Epithelial cell of esophagus (primary cell): ENCODE results near the gene LPAR5.
"Not testable (repeated sequence)": the region's sequence is repeated elsewhere in the genome, so short reads cannot be mapped to it uniquely, and the experiment has no call there.

ENCODE experiments used
- DNase-seq: peaks from one replicate; pipeline ENCODE4 v3.0.0; 2010; ENCODE audit warnings: low read depth
- H3K4me3 ChIP-seq: 2 replicates; pipeline ENCODE4 v1.5.1; 2011; ENCODE audit warnings: mild to moderate bottlenecking, low read length, control low read depth
- CTCF ChIP-seq: IDR thresholded peaks from 2 replicates; pipeline ENCODE4 v1.5.1; 2011; ENCODE audit warnings: low read depth, mild to moderate bottlenecking, low read length, control low read depth, inconsistent platforms; ENCODE audit not compliant: insufficient read depth; ENCODE audit errors: missing control alignments

Gene LPAR5

DNA sequence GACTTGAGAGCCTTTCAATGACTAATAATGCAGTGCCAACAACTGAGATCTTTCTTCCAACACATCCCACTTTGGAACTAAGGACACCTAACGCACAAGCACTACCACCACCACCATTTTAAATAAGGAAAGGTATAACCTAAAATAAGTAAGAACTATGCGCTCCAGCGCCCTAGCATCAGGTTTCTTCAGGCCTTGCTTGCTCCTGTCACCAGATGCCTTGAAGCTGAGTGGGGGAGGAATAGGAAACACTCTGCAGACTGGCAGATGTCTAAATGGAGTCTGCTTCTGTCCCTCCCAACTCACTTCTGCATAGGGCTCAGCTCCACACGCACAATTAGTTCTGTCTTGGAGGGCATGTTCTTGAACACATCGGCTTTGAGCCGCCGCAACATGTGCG, 43.7 kb downstream of the LPAR5 start:
- TF ChIP-seq CTCF = no peak
- H3K4me3 ChIP-seq = no peak overlapping the region
- DNase-seq = no peak

- DNase-seq, H3K4me3 ChIP-seq: not testable (repeated sequence)
Measured at GRCh38 chr12:6586569-6586968, 49.2 kb downstream of the LPAR5 start.

- H3K4me3 ChIP-seq = no peak overlapping the region
- no peak for TF ChIP-seq CTCF
- DNase-seq = no peak
Measured at GRCh38 chr12:6584293-6584692, 51.5 kb downstream of the LPAR5 start.

GRCh38 chr12:6582959-6583358, 52.8 kb downstream of the LPAR5 start:
- TF ChIP-seq CTCF = no peak

GRCh38 chr12:6582196-6582595, 53.6 kb downstream of the LPAR5 start:
- no peak overlapping the region for H3K4me3 ChIP-seq
- DNase-seq = no peak
- TF ChIP-seq CTCF = no peak

More at GRCh38 chr12:6582959-6583358, 52.8 kb downstream of the LPAR5 start:
- no peak overlapping the region for H3K4me3 ChIP-seq
- DNase-seq = no peak

DNA sequence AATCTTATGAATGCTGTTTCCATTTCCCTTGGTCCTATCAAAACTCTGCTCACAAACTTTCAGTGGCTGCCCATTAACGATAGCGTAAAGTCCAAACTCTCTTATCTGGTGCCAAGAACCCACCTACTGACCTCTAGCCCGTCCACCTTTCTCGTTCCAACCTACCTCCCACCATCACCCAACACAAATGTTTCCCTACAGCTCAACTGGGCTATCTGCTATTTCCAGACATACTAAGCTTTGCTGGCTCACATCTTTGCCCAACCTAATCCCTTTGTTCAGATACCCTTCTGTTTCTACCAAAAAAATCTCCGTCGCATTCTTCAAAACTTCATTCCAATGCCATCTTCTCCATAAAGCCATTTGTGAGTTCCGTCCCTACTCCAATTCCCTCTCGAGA, 60.1 kb downstream of the LPAR5 start:
- no peak overlapping the region for H3K4me3 ChIP-seq
- no peak for TF ChIP-seq CTCF
- no peak for DNase-seq

DNA sequence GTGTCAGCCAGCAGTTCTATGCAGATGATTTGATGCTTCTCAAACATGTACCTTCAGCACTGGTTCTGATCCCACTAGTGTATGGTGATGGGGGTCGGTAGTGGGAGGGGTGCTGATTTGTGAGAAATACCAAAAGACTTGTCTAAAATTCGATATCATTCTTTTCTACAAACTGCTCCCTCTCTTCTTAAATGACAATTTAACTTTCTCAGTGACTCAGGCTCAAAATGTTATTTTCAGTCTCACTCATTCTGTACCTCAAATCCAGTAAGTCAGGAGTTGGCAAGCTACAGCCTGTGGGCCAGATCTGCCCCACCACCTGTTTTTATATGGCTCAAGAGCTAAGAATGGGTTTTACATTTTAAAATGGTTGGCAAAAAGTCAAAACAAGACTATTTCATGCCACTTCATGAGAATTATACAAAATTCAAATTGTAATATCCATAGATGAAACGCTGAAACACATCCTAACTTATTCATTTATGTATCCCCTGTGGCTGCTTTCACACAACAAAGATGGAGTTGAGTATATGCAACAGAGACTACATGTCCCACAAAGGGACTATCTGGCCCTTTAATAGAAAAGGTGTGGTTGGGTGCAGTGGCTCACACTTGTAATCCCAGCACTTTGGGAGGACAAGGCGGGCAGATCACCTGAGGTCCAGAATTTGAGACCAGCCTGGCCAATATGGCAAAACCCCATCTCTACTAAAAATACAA, 61.0 kb downstream of the LPAR5 start:
- no peak overlapping the region for H3K4me3 ChIP-seq
- TF ChIP-seq CTCF = no peak
- no peak for DNase-seq

DNA sequence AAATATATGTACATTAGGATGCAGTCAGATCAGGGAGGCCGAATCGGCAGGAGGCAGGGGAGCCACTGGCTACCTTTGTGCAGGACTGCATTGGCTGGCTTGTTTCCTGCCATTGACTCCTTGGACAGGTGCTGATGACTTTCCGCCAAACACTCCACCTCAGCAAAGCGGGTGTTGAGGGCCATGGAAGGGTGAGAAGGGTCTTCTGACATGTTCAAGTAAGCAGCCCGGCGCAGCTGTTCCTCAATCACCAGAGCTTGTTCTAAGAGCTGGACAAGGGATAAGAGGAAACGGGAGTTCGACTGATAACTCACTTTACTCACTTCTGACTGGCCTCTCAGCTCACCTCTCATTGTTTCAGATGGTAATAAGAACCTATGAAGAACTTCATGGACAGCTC, 62.8 kb downstream of the LPAR5 start:
- DNase-seq = no peak
- no peak for TF ChIP-seq CTCF
- no peak overlapping the region for H3K4me3 ChIP-seq
